HG03520 (cell line): Measurements from ENCODE around the gene DOC2B.
"Not testable (repeated sequence)": the region's sequence is repeated elsewhere in the genome, so short reads cannot be mapped to it uniquely, and the experiment has no call there.

Experiments used
- ATAC-seq: cut with Tn5 transposase; IDR thresholded peaks from one replicate; pipeline ENCODE4 v1.9.1; 2021; ENCODE audit warnings: mild to moderate bottlenecking, moderate library complexity; ENCODE audit not compliant: unreplicated experiment

DOC2B gene

DNA sequence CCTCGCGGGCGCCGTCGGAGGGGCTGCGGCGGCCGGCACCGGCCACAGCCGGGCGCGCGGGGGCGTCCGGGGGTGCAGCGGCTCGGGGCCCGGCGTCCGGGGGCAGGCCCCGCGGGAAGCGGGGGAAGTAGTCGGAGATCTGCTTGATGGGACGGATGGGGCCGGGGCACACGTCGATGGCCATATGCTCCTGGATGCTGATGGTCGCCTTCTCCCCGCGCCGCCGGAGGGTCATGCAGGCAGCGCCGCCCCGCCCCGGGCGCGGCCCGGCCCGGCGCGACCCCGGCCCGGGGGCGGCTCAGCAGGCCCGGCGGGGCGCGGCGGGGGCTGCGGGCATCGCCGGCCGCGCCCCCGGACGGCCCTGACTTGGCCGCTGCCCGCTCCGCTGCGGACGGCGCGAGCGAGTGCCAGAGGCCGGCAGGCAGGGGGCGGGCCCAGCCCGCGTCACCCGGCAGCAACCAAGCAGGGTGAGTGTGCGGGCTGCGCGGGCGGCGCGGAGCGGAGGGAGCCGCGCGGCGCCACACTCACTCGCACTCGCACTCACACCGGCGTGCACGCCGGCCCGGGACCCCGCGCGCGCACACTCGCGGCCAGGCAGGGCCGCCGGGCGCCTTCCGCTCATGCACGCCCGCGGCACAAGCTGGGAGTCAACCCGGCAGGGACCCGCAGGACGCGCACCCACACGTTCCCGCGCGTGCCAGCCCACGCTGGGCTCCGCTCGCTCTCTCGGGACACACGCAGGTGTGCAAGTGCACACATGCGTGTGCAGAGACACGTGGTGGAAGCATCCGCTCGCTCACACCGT, at the start of gene DOC2B:
TSS of gene DOC2B (minus strand) at position 406 of the 805 bp plus-strand sequence. CDS start at position 235, 171 bp downstream.
- no peak for ATAC-seq

DNA sequence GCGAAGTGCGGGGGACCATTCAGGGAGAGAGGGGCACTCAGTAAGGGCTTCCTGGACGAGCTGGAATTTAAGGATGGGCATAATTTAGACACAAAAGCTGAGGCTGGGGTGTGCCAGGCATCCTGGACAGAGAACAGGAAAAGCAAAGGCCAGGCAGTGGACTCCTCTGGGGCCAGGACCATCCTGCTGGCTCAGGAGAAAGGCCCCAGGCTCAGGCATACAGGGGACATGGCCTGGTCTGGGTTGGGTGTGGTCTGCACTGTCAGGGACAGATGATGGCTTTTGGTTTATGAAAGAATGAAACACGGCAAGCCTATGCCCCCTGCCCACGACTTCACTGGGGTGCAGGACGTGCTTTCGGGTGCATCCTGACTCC, 48.9 kb upstream of the DOC2B start:
- ATAC-seq, result no peak

GRCh38 chr17:229709-230394, 48.4 kb upstream of the DOC2B start:
- ATAC-seq, result no peak

DNA sequence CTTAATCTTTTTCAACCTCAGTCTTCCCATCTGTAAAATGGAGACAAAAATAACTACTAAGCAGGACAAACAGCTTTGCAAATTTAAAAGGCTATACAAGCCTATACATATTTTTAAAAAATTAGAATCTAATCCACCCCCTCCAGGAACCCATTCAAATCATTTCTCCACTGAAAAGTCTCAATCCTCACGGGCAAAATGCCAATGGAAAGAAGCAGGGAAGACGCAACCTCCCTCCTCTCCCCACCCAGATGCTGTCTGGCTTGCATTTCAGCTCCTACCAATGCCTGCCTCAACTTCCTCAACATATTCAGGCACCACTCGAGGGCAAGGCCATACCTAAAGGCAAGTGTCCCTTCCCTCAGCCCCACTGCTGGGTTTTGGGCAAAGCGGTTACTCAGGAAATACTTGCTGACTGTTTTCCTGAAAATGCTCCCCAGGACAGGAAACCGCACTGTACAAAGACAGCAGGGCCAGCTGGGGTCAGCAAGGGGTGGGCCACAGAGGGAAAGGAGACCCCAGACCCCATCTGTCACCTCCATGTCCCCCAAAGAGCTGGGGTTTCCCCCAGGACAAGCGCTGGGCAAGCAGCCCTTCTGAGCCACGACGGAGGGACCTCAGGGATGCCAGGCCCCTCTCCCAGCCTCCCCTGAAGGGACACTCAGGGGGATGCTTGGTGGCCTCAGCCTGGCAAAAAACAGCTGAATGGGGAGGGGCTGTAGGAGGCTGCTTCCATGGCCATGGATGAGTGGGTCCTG, 47.7 kb upstream of the DOC2B start:
- no peak for ATAC-seq

DNA sequence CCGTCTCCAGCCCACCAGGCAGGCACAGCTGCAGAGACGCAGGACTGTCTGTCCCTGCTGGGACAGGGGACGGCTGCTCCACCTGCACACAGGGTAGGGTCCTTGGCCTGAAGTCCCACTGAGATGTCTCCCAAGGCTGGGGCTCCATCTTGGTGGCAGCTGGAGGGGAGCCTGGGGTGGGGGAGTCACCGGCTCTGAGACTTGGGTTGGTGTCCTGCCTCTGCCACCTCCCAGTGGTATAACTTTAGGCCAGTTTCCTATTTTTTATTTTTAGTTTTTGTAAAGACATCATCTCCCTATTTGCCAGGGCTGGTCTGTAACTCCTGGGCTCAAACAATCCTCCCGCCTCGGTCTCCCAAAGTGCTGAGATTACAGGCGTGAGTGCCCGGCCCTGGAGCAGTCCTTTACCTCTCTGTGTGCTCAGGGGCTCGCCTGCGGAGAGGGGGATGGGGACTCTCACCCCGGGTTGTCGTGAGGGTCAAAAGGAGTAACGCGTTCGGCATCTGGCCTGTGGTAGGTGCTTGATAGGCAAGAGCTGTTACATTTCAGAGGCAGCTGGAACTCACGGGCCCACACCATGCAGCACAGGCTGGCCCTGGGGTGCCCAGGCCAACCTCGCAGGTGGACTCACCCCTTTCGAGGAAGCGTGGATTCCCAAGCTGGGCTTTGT, 46.6 kb upstream of the DOC2B start:
- no peak for ATAC-seq

GRCh38 chr17:227078-227945, 45.9 kb upstream of the DOC2B start:
- no peak for ATAC-seq

GRCh38 chr17:226108-227077, 44.9 kb upstream of the DOC2B start:
- ATAC-seq, result no peak

DNA sequence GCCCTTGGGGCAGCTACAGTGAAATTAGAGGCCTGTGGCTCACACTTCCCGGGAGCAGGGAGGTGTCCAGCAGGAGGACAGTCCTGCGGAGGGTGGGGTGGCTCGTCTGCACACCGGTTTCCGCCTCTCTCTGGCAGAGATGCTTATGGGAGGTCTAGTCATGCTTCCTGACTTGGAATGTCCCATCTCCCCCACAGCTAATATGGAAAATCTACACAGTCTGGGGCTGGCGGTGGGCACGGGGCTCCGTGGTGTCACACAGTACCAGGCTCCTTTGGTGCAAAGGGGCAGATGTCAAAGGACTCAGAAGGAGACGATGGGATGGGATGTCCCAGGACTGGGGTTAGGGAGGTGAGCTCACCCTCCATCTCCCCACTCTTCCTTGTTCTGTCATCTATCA, 44.1 kb upstream of the DOC2B start:
- no peak for ATAC-seq

DNA sequence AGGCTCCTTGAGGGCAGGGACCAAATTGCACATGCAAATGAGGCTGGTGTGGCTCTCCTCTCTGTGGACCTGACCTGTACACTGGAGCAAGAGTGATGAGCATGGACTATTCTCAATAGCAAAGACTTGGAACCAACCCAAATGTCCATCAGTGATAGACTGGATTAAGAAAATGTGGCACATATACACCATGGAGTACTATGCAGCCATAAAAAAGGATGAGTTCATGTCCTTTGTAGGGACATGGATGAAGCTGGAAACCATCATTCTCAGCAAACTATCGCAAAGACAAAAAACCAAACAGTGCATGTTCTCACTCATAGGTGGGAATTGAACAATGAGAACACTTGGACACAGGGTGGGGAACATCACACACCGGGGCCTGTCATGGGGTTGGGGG, 43.1 kb upstream of the DOC2B start:
- not testable (repeated sequence) for ATAC-seq

GRCh38 chr17:223723-224471, 42.4 kb upstream of the DOC2B start:
- ATAC-seq, result no peak

DNA sequence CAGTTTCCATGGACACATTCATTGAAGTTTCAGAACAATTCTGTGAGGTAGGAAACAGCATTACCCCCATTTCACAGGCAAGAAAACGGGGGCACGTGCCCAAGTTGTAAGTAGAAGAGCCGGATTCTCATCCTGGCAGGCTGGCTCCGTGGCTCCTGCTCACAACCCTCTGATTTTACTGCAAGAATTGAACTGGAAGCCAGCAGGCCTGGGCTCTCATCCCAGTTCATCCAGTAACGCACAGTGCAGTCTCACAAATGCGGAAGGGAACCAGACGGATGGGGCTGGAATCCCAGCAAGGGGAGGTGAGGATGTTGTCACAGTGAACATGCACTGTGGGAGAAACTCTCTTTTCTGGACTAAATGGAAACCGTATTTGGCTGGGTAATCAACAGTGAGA, 40.7 kb upstream of the DOC2B start:
- no peak for ATAC-seq

- no peak for ATAC-seq
These were observed 38.2 kb upstream of the DOC2B start for GRCh38 chr17:219696-220095.

DNA sequence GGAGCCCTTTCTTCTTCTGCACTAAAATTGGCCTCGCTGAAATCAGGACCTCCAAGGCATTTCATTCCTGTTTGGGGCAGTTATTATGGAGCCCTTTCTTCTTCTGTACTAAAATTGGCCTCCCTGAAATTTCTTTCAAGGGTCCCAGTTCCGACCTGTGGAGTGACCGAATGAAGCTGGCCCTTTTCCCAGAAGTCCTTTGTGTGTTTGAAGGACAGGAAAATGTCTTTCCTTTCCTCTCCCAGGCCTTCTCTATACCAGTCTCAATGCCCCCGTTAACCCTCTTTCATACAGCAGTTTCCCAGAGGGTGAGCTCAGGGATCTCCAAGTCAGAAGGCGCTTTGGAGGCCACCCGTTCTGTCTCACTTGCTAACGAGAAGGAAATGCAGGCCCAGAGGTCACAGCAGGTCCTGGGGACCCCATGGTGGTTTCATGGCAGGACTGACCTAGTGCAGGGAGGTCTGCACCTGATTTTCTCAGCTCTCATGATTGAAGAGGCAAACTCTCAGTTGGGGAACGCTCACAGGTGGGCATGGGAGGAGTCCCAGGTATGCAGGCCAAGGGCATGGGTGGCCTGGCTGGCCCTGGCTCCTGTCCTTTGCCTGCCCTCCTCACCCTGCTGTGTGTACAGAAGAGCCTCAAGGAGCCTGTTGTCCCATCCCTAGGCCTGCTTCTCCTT, 37.1 kb upstream of the DOC2B start:
- ATAC-seq, result no peak

DNA sequence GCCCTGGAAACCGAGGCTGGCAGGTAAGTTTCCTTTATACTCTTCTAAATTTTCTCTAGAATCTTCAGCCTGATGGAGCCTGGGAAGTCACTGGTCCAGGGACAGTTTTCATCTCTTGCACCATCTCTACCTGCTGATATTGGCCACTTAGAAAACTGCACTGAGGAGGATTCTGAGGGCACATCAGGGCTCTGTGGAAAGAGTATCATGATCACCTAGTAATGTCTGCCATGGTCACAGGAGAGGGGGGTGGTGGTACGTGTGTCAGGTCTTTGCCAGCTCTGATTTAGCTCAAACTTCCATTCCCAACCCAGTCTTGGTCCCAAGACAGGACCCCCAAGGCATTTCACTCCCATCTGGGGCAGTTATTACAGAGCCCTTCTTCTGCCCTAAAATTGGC, 35.2 kb upstream of the DOC2B start:
- no peak for ATAC-seq

GRCh38 chr17:215563-216478, 34.4 kb upstream of the DOC2B start:
- not testable (repeated sequence) for ATAC-seq

- no peak for ATAC-seq
These were observed 33.5 kb upstream of the DOC2B start for GRCh38 chr17:214881-215331.
